SH-SY5Y (cell line): Measurements from ENCODE around the gene KIN.

ENCODE experiments used
- GATA2 ChIP-seq: IDR thresholded peaks from 2 replicates; pipeline ENCODE4 v1.6.1; 2011; ENCODE audit warnings: mild to moderate bottlenecking, low read depth, low read length
- GATA3 ChIP-seq: IDR thresholded peaks from 2 replicates; pipeline ENCODE4 v1.6.1; 2011; ENCODE audit warnings: low read depth, mild to moderate bottlenecking, low read length, moderate library complexity

GRCh38 chr10:7705341-7705740 is 82.5 kb downstream of the KIN start:
- TF ChIP-seq GATA3 (no peak), GATA2 (no peak)
